ENCODE results near the gene RFC2.
"Not testable (repeated sequence)": the region's sequence is repeated elsewhere in the genome, so short reads cannot be mapped to it uniquely, and the experiment has no call there.

RFC2 gene

DNA sequence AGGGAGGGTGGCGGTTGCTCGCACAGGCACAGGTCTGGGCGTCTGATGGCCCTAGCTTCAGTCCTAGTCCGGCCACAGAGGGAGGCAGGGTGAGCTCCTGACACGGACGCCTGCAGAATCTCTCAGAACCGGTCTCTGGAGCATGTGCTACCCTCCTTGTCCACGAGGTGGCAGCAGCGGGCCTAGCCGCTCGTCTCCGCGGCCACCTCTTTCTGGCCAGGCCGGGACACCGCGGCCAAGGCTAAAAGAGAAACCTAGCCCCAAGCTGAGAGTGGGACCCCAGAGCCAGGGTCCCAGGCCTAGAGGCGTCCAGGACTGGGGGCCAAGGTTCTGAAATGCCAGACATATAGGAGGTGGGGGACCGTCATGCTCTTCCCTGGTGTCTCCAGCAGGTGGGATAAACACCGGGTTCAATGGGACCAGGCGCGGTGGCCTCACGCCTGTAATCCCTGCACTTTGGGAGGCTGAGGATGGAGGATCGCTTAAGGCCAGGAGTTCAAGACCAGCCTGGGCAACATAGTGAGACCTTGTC, 47.5 kb downstream of the RFC2 start:
- no peaks in the 10 kb centered on the region for H3K4me1 ChIP-seq (ENCODE audit: insufficient read depth, low read length)
- H3K9ac ChIP-seq (ENCODE audit: low read depth, low read length): no peak overlapping the region
- H3K36me3 ChIP-seq (ENCODE audit: insufficient read depth, low read length): no peaks in the 10 kb centered on the region
- H3K9me3 ChIP-seq (ENCODE audit: control insufficient read depth, insufficient read depth, low read length): no peaks in the 10 kb centered on the region

DNA sequence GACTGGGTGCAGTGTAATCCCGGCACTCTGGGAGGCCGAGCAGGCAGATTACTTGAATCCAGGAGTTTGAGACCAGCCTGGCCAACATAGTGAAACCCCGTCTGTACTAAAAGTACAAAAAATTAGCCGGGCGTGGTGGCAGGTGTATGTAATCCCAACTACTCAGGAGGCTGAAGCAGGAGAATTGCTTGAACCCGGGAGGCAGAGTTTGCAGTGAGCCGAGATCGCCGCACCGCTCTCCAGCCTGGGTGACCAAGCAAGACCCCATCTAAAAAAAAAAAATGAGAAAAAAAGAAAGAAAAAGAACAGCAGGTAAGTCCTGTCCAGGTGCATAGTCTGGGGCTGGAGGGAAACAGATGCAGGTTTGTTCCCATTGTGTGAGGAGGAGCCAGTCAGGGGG, 48.1 kb downstream of the RFC2 start:
- not testable (repeated sequence) for H3K36me3 ChIP-seq (ENCODE audit: insufficient read depth, low read length); H3K9ac ChIP-seq (ENCODE audit: low read depth, low read length); H3K4me1 ChIP-seq (ENCODE audit: insufficient read depth, low read length); H3K9me3 ChIP-seq (ENCODE audit: control insufficient read depth, insufficient read depth, low read length)

GRCh38 chr7:74203956-74204618, 50.1 kb downstream of the RFC2 start:
- Histone ChIP-seq H3K9ac (ENCODE audit: low read depth, low read length) (no peak overlapping the region), H3K36me3 (ENCODE audit: insufficient read depth, low read length) (no peaks in the 10 kb centered on the region), H3K9me3 (ENCODE audit: control insufficient read depth, insufficient read depth, low read length) (no peaks in the 10 kb centered on the region), H3K4me1 (ENCODE audit: insufficient read depth, low read length) (peaks cover 9% of the 10 kb centered on the region; the same call in 1 of the 2 replicates)

GRCh38 chr7:74202841-74203556, 51.2 kb downstream of the RFC2 start:
- Histone ChIP-seq H3K4me1 (ENCODE audit: insufficient read depth, low read length) (peaks cover 9% of the 10 kb centered on the region; the same call in 1 of the 2 replicates), H3K9ac (ENCODE audit: low read depth, low read length) (no peak overlapping the region), H3K36me3 (ENCODE audit: insufficient read depth, low read length) (no peaks in the 10 kb centered on the region), H3K9me3 (ENCODE audit: control insufficient read depth, insufficient read depth, low read length) (no peaks in the 10 kb centered on the region)

DNA sequence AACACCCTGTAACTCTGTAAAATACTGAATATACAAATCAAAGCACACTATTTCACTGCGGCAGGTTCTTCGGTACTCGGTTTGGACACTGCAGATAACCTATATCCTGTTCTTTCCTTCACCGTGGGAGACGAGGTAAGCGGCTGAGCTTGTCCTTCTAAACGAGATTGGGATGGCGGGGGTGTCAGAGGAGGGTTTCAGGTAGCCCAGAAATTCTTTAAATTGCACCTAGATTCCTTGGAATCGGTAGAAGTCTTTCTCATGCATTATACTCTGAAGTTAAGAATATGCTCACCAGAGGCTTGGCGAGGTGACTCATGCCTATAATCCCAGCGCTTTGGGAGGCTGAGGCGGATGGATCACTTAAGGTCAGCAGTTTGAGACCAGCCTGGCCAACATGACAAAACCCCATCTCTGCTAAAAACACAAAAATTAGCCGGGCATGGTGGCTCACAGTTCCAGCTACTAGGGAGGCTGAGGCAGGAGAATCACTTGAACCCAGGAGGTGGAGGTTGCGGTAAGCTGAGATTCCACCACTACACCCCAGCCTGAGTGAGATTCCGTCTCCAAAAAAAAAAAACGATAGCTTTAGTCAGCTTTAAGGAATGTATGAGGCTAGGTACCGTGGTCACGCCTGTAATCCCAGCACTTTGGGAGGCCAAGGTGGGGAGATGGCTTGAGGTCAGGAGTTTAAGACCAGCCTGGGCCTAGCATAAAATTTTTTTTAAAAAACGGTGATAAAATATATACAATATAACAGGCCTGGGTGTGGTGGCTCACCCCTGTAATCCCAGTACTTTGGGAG, 54.4 kb downstream of the RFC2 start:
- peaks cover 9% of the 10 kb centered on the region; the same call in 1 of the 2 replicates for H3K4me1 ChIP-seq (ENCODE audit: insufficient read depth, low read length)
- peaks cover 4% of the 10 kb centered on the region; the same call in 1 of the 2 replicates for H3K36me3 ChIP-seq (ENCODE audit: insufficient read depth, low read length)
- no peaks in the 10 kb centered on the region for H3K9me3 ChIP-seq (ENCODE audit: control insufficient read depth, insufficient read depth, low read length)
- H3K9ac ChIP-seq (ENCODE audit: low read depth, low read length): no peak overlapping the region

DNA sequence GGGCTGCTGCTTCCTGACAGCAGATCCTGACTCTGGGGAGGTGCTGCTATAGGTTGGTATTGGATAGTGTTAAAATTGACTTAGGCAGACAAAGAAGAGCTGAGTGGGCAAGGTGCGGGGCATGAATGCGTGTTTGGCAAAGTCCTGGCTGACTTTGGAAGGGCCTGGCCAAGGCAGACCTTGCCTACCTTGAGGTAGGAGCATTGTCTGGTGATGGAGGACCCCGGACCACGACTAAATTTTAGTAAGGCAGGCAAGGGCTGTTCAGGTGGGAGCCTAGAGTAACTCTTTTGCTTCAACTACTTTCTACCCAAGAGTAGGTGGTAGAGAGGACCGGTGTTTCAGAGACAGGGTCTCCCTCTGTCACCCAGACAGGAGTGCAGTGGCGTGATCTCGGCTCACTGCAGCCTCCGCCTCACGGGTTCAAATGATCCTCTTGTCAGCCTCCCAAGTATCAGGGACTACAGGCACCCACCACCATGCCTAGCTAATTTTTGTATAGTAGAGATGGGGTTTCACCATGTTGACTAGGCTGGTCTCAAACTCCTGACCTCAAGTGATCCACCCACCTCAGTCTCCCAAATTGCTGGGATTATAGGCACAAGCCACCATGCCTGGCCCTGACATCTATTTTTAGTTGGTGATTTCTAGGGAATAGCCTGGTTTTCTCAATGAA, 56.6 kb downstream of the RFC2 start:
- no peaks in the 10 kb centered on the region for H3K9me3 ChIP-seq (ENCODE audit: control insufficient read depth, insufficient read depth, low read length)
- H3K4me1 ChIP-seq (ENCODE audit: insufficient read depth, low read length): peaks cover 9% of the 10 kb centered on the region; the same call in 1 of the 2 replicates
- H3K36me3 ChIP-seq (ENCODE audit: insufficient read depth, low read length): peaks cover 23% of the 10 kb centered on the region
- no peak overlapping the region for H3K9ac ChIP-seq (ENCODE audit: low read depth, low read length)

GRCh38 chr7:74195968-74196654, 58.1 kb downstream of the RFC2 start:
- not testable (repeated sequence) for H3K4me1 ChIP-seq (ENCODE audit: insufficient read depth, low read length); H3K9me3 ChIP-seq (ENCODE audit: control insufficient read depth, insufficient read depth, low read length)
- peaks cover 31% of the 10 kb centered on the region for H3K36me3 ChIP-seq (ENCODE audit: insufficient read depth, low read length)

GRCh38 chr7:74195139-74195860, 58.9 kb downstream of the RFC2 start:
- H3K9me3 ChIP-seq (ENCODE audit: control insufficient read depth, insufficient read depth, low read length); H3K9ac ChIP-seq (ENCODE audit: low read depth, low read length); H3K4me1 ChIP-seq (ENCODE audit: insufficient read depth, low read length): not testable (repeated sequence)
- H3K36me3 ChIP-seq (ENCODE audit: insufficient read depth, low read length): peaks cover 39% of the 10 kb centered on the region

More at GRCh38 chr7:74195968-74196654, 58.1 kb downstream of the RFC2 start:
- H3K9ac ChIP-seq (ENCODE audit: low read depth, low read length): not testable (repeated sequence)

DNA sequence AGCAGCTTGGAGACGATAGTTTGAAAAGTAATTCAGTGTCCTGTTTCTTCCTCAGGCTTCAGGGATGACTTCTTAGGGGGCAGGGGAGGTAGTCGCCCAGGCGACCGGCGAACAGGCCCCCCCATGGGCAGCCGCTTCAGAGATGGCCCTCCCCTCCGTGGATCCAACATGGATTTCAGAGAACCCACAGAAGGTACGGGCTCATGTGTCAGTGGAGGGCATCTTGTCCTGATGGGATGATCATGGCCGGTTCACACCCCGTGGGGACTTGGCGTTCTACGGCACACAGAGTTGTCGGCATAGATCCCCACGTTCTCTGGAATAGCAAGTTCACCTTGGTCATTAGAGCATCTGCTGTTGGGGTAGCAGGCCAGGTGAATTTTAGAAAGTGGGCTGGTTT, 59.5 kb downstream of the RFC2 start:
- H3K4me1 ChIP-seq (ENCODE audit: insufficient read depth, low read length): peaks cover 5% of the 10 kb centered on the region; the same call in 1 of the 2 replicates
- H3K9ac ChIP-seq (ENCODE audit: low read depth, low read length): no peak overlapping the region
- no peaks in the 10 kb centered on the region for H3K9me3 ChIP-seq (ENCODE audit: control insufficient read depth, insufficient read depth, low read length)
- H3K36me3 ChIP-seq (ENCODE audit: insufficient read depth, low read length): peaks cover 45% of the 10 kb centered on the region

GRCh38 chr7:74193913-74194312, 60.3 kb downstream of the RFC2 start:
- H3K9me3 ChIP-seq (ENCODE audit: control insufficient read depth, insufficient read depth, low read length): no peaks in the 10 kb centered on the region
- H3K4me1 ChIP-seq (ENCODE audit: insufficient read depth, low read length): no peaks in the 10 kb centered on the region
- H3K36me3 ChIP-seq (ENCODE audit: insufficient read depth, low read length): peaks cover 53% of the 10 kb centered on the region
- H3K9ac ChIP-seq (ENCODE audit: low read depth, low read length): no peak overlapping the region

- Histone ChIP-seq H3K36me3 (ENCODE audit: insufficient read depth, low read length) (peaks cover 61% of the 10 kb centered on the region), H3K4me1 (ENCODE audit: insufficient read depth, low read length) (no peaks in the 10 kb centered on the region), H3K9me3 (ENCODE audit: control insufficient read depth, insufficient read depth, low read length) (no peaks in the 10 kb centered on the region), H3K9ac (ENCODE audit: low read depth, low read length) (no peak overlapping the region)
Measured at GRCh38 chr7:74193054-74193453, 61.1 kb downstream of the RFC2 start.

GRCh38 chr7:74191231-74191630, 63.0 kb downstream of the RFC2 start:
- H3K9me3 ChIP-seq (ENCODE audit: control insufficient read depth, insufficient read depth, low read length): no peaks in the 10 kb centered on the region
- H3K36me3 ChIP-seq (ENCODE audit: insufficient read depth, low read length): peaks cover 65% of the 10 kb centered on the region
- H3K9ac ChIP-seq (ENCODE audit: low read depth, low read length): no peak overlapping the region
- H3K4me1 ChIP-seq (ENCODE audit: insufficient read depth, low read length): no peaks in the 10 kb centered on the region

GRCh38 chr7:74190259-74190658, 63.9 kb downstream of the RFC2 start:
- Histone ChIP-seq H3K4me1 (ENCODE audit: insufficient read depth, low read length) (peaks cover 8% of the 10 kb centered on the region), H3K36me3 (ENCODE audit: insufficient read depth, low read length) (peaks cover 65% of the 10 kb centered on the region), H3K9ac (ENCODE audit: low read depth, low read length) (no peak overlapping the region), H3K9me3 (ENCODE audit: control insufficient read depth, insufficient read depth, low read length) (no peaks in the 10 kb centered on the region)
